Gastrocnemius medialis (tissue), 4 donors: Measurements from ENCODE around the gene RADIL. TPM values are rescaled to one million over a fixed set of nuclear protein-coding genes. Genes with fewer than 3 reads are reported as not detected.

Experiments used
- ATAC-seq, 2 donors: fragments of 150-250 bp; one replicate each; pipeline ENCODE4 v1.9.1; 2016
- DNase-seq, 2 donors: peaks; one replicate each; pipeline ENCODE4 v3.0.0-alpha.2; 2019
- H3K27ac ChIP-seq, 4 donors: fragments of 200-600 bp; sonication (generic); 1 replicate in 1 of 4; 2 replicates in 3 of 4; pipeline ENCODE4 v1.5.1; 2016 to 2018; ENCODE audit warnings: mild to moderate bottlenecking in 2 of 4, moderate library complexity in 1 of 4
- H3K27me3 ChIP-seq, 3 donors: fragments of 200-600 bp; sonication (generic) in 2 of 3; 1 replicate in 1 of 3; 2 replicates in 2 of 3; pipeline versions ENCODE4 v1.5.1 to v1.6.0; 2016 to 2019; ENCODE audit warnings: mild to moderate bottlenecking in 1 of 3, moderate library complexity in 1 of 3
- H3K36me3 ChIP-seq, 2 donors: fragments of 200-600 bp; sonication (generic) in 1 of 2; one replicate each; pipeline ENCODE4 v1.5.1; 2017 to 2018
- H3K4me1 ChIP-seq, 2 donors: fragments of 200-600 bp; sonication (generic) in 1 of 2; one replicate each; pipeline ENCODE4 v1.5.1; 2016 to 2017; ENCODE audit warnings: mild to moderate bottlenecking in 2 of 2
- H3K4me3 ChIP-seq, 4 donors: fragments of 200-600 bp; sonication (generic) in 3 of 4; 1 replicate in 1 of 4; 2 replicates in 3 of 4; pipeline ENCODE4 v1.5.1; 2016 to 2019; ENCODE audit warnings: mild to moderate bottlenecking in 2 of 4
- H3K9me3 ChIP-seq, 3 donors: fragments of 200-600 bp; sonication (generic) in 2 of 3; 1 replicate in 1 of 3; 2 replicates in 2 of 3; pipeline ENCODE4 v1.5.1; 2016 to 2019
- CTCF ChIP-seq, 5 experiments: fragments of 450-650 bp in 3 of 5; fragments of 200-600 bp in 2 of 5; sonication (generic) in 2 of 5; IDR thresholded peaks in 4 of 5; conservative IDR thresholded peaks in 1 of 5; 1 replicate in 4 of 5; 2 replicates in 1 of 5; pipeline ENCODE4 v1.5.1; 2016 to 2019; ENCODE audit warnings: antibody characterized with exemption in 5 of 5, mild to moderate bottlenecking in 3 of 5, moderate library complexity in 3 of 5
- POLR2A ChIP-seq, 2 donors: fragments of 450-650 bp; IDR thresholded peaks; one replicate each; pipeline ENCODE4 v1.6.1; 2017; ENCODE audit warnings: antibody characterized with exemption in 2 of 2, mild to moderate bottlenecking in 2 of 2, moderate library complexity in 2 of 2
- in situ Hi-C, 4 donors: fragments of 200-750 bp; cut with MboI; loops; one replicate each; pipeline versions ENCODE4 v1.15.0 to v1.8.0; 2017; ENCODE audit warnings: low sequenced_read_pairs in 4 of 4
- intact Hi-C: fragments of 100-400 bp; cut with DNase I; formaldehyde crosslinking; loops from one replicate; pipeline ENCODE4 v1.15.1; 2023; ENCODE audit warnings: low total_unique reads
- total RNA-seq, 4 donors: library from RNA; depleted of rRNA; stranded (reverse); fragments of >200 nt; gene quantifications; one replicate each; pipeline versions ENCODE4 v1.1.0 to v1.2.3, GENCODE V29; 2016

The RADIL gene
- total RNA-seq, 4 donors from 2014 or later = 2.1 to 12.1 (median 5.0) TPM

- H3K27ac ChIP-seq = no peak overlapping the region
- TF ChIP-seq POLR2A (IDR thresholded peaks at IDR 0.05) = no peak
- no peak for TF ChIP-seq CTCF (IDR thresholded peaks at IDR 0.05 in 4 of 5, conservative IDR thresholded peaks at IDR 0.05 in 1 of 5)
- no peak for ATAC-seq
Observed at GRCh38 chr7:4837041-4837802, 46.3 kb downstream of the RADIL start.

GRCh38 chr7:4836206-4836661 is 47.3 kb downstream of the RADIL start:
- no peaks in the 10 kb centered on the region for H3K27me3 ChIP-seq
- TF ChIP-seq CTCF (IDR thresholded peaks at IDR 0.05 in 4 of 5, conservative IDR thresholded peaks at IDR 0.05 in 1 of 5) (no peak), POLR2A (IDR thresholded peaks at IDR 0.05) (no peak)
- no peaks in the 10 kb centered on the region for H3K36me3 ChIP-seq
- no peaks in the 10 kb centered on the region for H3K4me1 ChIP-seq
- no peak overlapping the region for H3K4me3 ChIP-seq
- no peak overlapping the region for H3K27ac ChIP-seq
- ATAC-seq (no peak), DNase-seq (no peak)
- no peaks in the 10 kb centered on the region for H3K9me3 ChIP-seq
- in situ Hi-C loops = no loop called here
- intact Hi-C loops = no loop called here

More at GRCh38 chr7:4837041-4837802, 46.3 kb downstream of the RADIL start:
- intact Hi-C loops = no loop called here
- in situ Hi-C loops = no loop called here
- no peaks in the 10 kb centered on the region for H3K36me3 ChIP-seq
- no peaks in the 10 kb centered on the region for H3K9me3 ChIP-seq
- no peaks in the 10 kb centered on the region for H3K4me1 ChIP-seq
- H3K27me3 ChIP-seq = no peaks in the 10 kb centered on the region
- no peak for DNase-seq
- no peak overlapping the region for H3K4me3 ChIP-seq

DNA sequence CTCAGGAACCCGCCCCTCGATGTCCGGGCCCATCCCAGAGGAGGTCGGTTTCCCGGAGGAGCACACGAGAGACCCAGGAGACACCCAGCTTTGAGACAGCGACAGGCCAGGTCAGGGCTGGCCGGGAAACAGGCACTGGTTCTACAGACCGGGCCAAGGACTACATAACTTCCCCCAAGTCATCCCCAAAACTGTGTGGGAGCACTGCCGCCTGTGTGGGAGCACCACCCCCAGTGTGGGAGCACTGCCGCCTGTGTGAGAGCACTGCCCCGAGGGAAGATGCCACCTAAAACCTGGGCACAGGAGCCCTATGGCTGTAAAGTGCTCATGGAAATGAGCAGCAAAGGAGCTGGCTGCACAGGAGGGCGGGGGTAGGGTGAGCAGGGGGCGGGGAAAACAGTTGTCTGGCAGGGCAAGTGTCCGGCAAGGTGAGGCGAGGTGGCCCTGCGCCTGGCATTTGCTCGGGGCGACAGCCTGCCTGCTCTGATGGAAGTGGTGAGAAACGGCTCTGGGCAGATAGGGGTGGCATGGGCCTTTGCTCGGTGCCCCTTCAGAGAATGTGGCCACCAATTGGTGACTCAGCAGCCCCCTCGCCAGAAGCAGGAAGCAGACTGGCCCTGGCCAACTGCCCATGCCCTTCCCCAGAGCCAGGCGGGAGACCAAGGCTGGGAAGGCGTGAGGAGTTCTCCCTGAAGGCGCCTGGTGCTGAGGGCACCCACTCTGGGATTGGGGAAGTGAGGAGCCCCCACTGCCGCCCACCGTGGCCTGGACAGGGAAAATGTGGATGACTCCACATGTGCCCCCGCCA is 47.9 kb downstream of the RADIL start:
- TF ChIP-seq POLR2A (IDR thresholded peaks at IDR 0.05) = no peak
- no peak overlapping the region for H3K4me3 ChIP-seq
- no peak for ATAC-seq
- in situ Hi-C loops (no loop called here), intact Hi-C loops (no loop called here)
- H3K27ac ChIP-seq = no peak overlapping the region
- no peak for DNase-seq
- H3K4me1 ChIP-seq = no peaks in the 10 kb centered on the region
- no peaks in the 10 kb centered on the region for H3K36me3 ChIP-seq
- H3K27me3 ChIP-seq = no peaks in the 10 kb centered on the region
- H3K9me3 ChIP-seq = no peaks in the 10 kb centered on the region

- H3K27me3 ChIP-seq = no peaks in the 10 kb centered on the region
- H3K4me3 ChIP-seq = no peak overlapping the region
- H3K27ac ChIP-seq = no peak overlapping the region
- no peak for DNase-seq
- no peaks in the 10 kb centered on the region for H3K36me3 ChIP-seq
- H3K9me3 ChIP-seq = no peaks in the 10 kb centered on the region
- no peak for ATAC-seq
- no peak for TF ChIP-seq CTCF (IDR thresholded peaks at IDR 0.05 in 4 of 5, conservative IDR thresholded peaks at IDR 0.05 in 1 of 5)
- no peak for TF ChIP-seq POLR2A (IDR thresholded peaks at IDR 0.05)
- intact Hi-C loops (no loop called here), in situ Hi-C loops (no loop called here)
- H3K4me1 ChIP-seq = no peaks in the 10 kb centered on the region
Observed at GRCh38 chr7:4834601-4835397, 48.7 kb downstream of the RADIL start.
